Measurements from ENCODE around the gene WDR44.
"Not testable (repeated sequence)": the region's sequence is repeated elsewhere in the genome, so short reads cannot be mapped to it uniquely, and the experiment has no call there.

WDR44 gene

DNA sequence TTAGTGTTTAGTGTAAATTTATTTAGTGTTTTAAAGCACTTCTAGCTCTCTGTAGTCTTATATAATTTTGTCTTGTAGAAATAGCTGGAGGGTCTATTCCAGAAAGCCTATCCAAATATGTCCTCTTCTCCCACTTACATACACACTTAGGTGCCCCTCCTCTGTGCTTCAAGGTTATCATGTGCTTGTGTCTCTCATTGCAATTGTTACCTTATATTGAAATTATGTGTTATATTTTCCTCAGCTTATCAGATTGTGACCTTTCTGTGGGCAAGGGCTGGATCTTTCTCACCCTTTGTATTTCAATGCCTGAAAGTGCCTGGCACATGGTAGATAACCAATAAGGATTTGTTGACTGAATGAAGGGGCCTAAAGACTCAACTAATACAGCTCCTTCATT lies 18.4 kb downstream of the WDR44 start:
- DNase-seq, result no peak

DNA sequence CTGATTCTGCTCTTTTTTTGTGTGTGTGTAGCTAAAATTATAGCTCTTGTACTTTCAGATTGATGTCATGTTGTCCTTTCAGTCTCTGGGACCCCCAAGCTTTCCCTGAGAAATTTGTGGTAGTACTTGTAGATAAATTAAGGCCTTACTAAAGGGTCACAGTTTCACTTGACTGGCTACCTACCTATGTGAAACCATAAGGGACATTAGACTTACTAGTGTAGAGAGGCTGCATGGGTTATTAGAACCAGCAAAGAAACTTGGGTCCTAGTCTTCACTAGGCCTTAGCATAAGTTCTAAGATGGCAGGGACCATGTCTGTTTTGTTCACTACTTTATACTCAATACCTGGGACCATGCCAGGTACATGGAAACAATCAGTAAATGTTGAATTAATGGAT lies 21.4 kb downstream of the WDR44 start:
- no peak for DNase-seq

DNA sequence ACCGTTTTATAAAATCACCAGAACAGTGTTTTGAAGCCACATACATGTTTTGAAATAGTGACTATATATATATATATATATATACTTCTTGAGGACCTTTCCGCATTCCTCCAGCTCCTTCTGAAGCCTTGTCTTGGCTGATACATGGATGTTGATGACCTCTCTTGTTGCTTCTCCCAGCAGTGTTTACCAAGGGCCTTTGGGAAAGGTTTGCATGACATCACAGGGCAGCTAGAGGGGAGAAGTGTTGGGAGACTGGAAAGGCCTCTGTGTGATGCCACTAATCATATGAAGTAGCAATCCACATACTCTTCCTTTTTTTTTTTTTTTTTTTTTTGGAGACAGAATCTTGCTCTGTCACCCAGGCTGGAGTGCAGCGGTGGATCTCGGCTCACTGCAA lies 22.5 kb downstream of the WDR44 start:
- no peak for DNase-seq

DNA sequence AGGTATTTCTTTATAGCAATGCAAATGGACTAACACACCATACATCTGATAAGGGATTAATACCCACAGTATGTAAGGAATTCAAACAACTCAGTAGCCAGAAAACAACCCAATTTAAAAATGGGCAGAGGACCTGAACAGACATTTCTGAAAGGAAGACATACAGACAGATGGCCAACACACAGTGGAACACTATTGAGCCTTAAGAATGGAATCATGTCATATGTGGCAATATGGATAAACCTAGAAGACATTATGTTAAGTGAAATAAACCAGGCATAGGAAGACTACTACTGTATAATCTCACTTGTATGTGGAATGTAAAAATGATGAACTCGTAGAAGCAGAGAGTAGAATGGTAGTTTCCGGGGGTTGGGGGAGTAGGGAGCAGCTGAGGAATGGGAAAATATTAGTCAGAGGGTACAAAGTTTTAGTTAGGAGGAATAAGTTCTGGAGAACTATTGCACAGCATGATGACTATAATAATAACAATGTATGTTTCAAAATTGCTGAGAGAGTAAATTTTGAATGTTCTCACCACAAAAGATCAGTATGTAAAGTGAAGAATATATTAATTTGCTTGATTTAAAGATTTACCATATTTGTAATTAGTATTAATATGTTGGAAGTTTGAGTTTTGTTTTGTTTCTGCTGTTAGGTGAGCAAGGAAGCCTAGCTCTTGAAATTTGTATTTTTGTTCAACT lies 25.2 kb downstream of the WDR44 start:
- no peak for DNase-seq

DNA sequence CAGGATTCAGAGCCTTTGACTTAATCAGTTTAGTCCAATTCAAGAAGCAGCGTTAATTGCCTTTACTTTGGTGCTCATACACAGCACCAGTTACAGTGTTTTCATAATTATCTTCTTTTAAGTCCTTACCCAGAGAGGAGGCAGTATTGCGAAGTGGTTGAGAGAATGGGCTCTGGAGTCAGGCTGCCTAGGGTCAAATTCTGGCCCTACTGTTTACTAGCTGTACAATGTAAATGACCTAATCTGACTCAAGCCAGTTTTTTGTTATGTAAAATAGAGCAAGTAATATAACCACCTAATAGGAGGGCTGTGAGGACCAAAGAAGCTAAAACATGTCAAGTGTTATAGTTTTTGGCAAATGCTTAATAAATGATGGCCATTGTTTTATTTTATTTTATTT lies 27.6 kb downstream of the WDR44 start:
- no peak for DNase-seq

DNA sequence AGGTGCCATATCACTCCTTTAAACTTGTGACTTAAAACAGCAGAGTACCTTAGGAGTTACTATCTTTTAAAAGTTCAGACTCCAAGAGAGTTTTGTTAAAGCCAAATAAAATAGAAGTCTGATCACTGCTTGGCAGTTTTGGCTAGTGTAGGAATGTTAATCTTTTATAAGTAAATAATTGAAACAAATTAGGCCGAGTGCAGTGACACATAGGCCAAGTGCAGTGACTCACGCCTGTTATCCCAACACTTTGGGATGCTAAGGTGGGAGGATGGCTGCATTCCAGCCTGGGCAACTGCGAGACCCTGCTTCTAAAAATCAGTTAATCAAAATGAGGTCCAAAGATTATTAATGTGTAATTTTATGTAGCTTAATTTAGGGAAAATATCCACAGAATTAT lies 37.2 kb downstream of the WDR44 start:
- no peak for DNase-seq

DNA sequence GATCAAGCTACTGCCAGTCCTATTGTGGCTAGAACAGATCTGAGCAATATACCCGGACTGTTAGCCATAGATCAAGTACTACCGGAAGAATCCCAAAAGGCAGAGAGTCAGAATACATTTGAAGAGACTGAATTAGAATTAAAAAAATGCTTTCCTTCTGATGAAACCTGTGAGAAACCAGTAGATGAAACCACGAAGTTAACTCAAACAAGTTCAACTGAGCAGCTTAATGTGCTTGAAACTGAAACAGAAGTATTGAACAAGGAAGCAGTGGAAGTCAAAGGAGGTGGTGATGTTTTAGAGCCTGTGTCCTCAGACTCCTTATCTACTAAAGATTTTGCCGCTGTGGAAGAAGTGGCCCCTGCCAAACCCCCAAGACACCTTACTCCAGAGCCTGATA lies 46.8 kb downstream of the WDR44 start:
- DNase-seq, result no peak

DNA sequence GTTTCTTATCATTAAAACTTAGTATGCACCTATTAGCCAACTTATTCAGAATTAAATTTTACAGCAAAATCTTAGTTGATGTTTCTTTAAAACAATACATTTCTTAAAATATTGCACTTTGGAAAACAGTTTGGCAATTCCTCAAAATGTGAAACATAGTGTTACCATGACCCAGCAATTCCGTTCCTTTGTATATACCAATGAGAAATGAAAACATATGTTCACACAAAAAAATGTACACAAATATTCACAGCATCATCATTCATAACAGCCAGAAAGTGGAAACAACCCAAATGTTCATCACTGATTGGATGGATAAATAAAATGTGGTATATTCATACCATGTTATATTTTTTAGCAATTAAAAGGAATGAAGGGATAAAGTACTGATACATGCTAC lies 50.2 kb downstream of the WDR44 start:
- DNase-seq, result no peak

DNA sequence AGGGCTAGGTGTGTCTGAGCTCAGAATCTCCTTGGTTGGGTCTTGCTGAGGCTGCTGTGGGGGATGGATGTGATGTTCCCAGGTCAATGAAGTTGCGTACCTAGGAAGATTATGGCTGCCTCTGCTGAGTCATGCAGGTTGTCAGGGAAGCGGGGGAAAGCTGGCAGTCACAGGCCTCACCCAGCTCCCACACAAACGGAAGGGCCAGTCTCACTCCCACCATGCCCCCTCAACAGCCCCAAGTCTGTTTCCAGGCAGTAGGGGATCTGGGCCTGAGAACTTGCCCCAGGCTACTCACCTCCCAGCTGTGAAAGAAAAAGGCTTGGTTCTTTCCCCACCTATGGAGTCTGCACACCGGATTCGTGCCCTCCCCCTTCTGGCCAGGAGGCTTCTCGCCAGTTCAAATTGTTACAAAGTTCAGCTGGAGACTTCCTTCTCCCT lies 72.9 kb downstream of the WDR44 start:
- no peak for DNase-seq

DNA sequence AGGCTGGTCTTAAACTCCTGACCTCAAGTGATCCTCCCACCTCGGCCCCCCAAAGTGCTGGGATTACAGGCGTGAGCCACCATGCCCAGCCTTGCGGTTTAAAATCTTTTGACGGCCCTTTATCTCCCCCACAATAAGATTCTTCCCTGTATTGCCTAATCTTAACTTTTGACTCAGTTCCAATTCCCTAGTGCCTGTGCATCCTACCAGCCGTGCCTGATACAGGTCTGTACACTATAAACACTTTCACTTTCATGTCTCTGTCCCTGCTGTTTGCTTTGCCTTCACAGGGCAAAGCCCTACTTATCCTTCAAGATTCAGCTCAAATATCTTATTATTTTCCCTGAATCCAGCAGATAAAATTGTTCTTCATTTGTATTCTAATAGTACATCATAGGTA lies 74.6 kb downstream of the WDR44 start:
- no peak for DNase-seq

DNA sequence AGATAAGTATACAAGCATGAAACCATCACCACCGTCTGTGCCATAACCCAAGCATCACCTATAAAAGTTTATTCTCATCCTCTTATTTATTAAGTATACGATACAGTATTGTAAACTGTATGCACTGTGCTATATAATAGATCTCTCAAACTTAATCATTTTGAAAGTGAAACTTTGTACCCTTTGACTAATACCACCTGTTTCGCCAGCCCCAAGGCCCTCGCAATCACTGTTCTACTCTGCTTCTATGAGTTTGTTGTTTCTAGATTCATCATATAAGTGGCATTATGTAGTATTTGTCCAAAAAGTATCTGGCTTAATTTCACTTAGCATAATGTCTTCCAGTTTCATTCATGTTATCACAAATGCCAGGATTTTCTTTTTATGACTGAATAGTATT lies 77.7 kb downstream of the WDR44 start:
- DNase-seq, result no peak

DNA sequence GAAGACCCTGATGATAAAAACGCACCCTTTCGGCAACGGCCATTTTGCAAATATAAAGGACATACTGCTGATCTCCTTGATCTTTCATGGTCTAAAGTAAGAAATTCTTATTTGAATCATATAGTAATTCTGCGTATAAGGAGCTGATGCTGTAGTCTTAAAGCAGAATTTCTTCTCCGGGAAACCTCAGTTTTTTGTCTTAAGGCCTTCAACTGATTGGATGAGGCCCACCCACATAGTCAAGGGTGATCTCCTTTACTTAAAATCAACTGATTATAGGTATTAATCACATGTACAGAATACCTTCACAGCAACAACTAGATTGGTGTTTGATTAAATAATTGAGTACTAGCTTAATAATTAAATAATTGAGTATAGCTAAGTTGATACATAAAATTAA lies 86.9 kb downstream of the WDR44 start:
- DNase-seq, result no peak

DNA sequence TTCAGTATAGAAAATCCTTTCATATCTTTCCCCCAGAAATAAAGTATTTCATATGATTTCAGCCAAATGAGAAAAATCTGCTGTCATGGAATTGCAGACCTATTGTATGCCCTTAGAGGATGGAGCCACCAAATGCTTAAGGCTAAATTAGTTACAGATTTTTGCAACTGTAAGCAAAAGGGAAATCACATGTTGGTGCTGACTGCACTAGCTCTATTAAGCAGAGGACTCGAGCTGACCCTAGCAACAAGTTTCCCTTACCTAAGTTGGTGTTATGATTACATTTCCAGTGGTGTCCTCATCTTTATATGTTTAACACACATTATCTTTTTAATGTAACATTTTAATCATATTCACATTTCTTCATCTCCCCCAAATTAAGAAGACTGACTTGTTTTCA lies 91.4 kb downstream of the WDR44 start:
- no peak for DNase-seq

DNA sequence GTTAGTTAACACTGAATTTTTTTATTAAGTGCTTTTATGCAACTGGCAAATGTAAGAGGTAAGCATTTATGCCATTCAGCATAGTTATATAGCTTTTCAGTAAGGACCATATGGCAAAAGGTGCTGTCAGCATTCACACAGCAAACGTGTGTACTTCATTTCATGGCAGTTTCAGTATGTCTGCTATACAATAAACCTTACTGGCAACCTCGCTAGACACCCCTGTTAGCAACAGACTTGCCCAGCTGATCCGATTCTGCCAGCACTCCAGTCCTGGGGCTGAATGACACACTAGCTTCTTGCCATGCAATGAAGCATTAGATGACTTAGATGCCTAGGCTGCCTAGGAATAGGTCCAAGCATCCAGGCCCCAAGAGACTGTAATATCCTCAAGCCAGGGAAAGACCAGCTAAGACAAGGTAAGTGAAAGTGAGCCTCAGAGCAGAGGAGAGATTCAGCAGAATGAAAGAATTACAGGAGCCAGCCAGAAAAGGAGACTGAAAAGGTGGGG lies 102.4 kb downstream of the WDR44 start:
- no peak for DNase-seq

DNA sequence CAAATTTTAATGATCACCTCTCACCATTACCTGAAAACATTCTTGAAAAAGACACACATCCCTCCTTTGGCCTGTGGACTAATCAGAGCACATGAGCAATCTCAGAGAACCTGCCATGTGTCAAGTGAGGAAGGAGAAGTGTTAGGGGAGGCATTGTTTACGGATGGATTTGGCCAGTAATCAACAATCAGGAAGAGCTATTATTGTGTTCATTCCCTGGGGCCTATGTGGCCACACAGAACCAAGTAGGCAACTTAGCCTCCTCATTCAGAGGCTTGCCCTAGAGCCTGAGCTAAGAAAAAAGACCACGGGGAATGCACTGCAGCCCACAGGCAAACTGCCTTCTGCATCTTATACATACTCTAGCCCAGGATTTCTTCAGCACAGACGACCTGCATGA lies 109.1 kb downstream of the WDR44 start:
- DNase-seq, result no peak

DNA sequence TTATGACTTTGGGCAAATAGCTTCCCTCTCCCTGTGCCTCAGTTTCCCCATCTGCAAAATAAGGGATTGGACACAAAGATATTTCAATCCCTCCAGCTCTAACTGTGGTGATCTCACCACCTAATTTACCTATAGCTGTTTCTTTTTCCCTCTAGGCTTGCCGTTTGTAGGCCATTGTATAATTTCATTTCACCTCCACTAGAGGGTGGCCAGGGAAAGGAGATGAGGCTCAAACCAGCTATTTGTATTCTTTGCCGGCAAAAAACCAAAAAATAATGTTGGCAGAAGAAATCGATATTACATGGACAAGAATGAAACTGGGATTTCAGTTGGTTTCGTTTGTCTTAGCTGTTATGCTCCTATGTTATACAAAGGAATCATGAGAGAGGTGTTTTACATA lies 113.6 kb downstream of the WDR44 start:
- DNase-seq, result peak; percentile 20

DNA sequence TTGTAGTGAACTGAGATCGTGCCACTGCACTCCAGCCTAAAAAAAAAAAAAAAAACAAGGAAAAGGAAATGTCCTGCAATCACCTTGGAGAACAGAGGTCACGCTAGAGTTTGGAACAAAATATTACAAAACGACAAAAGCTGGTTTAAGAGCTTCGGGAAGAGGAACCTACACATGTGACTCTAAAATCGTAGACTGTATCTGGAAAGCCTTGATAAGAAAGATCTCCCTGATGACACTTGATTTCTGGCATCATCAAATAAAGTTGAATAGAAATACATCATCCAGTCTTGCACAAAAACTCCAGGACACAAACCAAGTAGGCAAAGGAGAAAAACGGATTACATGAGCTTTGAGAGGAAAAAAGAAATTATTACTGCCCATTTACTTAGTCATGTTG lies 118.6 kb downstream of the WDR44 start:
- DNase-seq, result no peak

DNA sequence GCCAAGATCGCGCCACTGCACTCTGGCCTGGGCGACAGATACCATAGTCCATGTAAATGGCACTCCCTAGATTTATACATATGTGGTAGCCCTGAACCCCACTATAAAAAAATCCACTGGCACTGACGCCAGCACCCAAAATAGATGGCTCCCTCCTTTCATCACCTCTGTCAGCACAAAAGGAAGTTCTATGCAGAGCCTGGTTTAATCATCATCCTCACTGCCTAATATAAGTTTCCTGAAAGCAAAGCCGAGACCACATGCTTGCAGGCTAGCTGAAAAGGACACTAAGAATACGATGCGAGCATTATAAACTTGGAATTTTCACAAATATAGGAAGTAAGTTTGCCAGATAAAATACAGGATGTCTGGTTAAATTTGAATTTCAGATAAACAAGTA lies 122.2 kb downstream of the WDR44 start:
- no peak for DNase-seq

DNA sequence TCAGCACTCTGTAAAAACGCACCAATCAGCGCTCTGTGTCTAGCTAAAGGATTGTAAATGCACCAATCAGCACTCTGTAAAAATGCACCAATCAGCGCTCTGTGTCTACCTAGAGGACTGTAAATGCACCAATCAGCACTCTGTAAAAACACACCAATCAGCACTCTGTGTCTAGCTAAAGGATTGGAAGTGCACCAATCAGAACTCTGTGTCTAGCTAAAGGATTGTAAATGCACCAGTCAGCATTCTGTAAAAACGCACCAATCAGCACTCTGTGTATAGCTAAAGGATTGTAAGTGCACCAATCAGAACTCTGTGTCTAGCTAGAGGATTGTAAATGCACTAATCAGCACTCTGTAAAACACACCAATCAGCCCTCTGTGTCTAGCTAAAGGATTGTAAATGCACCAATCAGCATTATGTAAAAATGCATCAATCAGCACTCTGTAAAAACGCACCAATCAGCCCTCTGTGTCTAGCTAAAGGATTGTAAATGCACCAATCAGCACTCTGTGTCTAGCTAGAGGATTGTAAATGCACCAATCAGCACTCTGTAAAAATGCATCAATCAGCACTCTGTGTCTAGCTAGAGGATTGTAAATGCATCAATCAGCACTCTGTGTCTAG lies 124.9 kb downstream of the WDR44 start:
- not testable (repeated sequence) for DNase-seq

DNA sequence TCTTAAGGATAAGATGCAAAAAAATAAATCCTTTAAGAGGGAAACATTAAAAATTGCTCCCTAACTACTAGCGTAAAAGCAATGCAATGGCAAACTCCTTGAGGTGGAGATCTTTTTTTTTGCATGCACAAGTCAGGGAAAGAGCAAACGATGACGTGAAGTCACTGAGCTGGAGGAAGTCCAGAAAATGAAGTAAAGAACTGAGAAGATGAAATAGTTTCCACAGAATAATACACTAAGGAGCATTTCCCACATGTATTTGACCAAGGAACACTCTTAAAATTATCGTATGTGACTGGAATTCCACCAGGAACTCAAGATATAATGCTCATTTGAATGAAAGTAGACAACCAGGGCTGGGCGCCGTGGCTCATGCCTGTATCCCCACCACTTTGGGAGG lies 128.7 kb downstream of the WDR44 start:
- no peak for DNase-seq

DNA sequence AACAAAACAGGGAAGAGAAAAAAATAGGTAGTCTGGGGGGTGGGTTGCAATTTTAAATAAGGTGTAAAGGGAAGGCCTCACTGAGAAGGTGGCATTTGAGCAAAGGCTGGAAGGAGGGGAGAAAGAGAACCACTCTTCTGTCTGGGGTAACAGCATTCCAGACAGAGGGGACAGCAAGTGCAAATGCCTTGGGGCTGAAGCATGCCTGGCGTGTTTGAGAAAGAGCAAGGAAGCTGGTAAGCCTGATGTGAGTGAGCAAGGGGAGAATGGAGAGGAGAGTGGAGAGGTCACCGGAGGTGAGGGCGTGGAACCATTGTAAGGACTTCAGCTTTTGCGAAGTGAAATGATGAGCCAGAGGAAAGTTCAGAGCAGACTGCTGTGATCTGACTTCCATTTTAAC lies 130.0 kb downstream of the WDR44 start:
- DNase-seq, result no peak

DNA sequence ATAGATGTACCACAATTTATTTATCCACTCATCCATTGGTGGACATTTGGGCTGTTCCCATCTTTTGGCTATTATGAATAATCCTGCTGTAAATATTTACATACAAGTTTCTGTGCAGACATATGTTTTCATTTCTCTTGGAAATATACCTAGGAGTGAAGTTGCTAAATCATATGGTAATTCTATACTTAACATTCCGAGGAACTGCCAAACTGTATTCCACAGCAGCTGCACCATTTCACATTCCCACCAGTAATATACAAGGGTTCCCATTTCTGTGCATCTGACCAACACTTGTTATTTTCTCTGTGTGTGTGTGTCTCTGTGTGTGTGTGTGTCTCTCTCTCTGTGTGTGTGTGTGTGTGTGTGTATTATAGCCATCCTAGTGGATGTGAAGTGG lies 134.3 kb downstream of the WDR44 start:
- DNase-seq, result no peak

DNA sequence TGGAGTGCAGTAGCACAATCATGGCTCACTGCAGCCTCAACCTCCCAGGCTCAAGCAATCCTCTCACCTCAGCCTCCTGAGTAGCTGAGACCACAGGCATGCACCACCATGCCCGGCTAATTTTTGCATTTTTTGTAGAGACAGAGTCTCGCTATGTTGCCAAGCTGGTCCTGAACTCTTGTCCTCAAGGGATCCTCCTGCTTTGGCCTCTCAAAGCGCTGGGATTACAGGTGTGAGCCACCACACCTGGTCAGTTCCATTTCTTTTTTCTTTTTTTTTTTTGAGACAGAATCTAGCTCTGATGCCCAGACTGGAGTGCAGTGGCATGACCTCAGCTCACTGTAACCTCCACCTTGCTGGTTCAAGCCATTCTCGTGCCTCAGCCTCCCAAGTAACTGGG lies 136.5 kb downstream of the WDR44 start:
- not testable (repeated sequence) for DNase-seq

DNA sequence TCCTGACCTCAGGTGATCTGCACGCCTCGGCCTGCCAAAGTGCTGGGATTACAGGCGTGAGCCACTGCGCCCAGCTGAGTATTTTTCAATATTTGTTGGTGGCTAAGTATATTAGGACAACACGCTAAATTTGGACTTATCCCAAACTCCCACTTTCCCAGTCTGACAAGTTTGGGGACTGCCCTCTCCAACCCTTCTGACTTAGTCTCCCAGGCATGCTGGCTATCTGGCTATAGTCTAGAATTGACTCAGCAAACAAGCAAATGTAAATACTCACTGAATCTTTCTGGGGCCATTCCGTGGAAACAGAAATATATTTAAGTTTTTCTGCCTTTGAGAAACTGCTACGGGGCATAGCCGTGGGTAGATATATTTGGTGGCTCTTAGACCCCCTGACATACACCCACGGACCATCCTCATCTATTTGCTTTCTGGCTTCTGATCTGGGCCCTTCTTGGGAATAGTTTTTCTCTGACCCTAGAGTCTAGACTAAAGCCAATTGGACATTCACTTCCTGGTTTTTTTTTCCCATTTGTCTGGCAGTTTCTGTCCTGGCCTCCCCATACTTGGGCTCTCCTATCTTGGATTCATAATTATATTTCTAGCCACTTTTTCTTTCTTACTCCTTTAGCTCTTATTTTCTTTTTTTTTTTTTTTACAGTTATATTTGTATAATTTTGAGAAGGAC lies 138.5 kb downstream of the WDR44 start:
- no peak for DNase-seq

Data from CD4-positive, alpha-beta T cell treated with Interleukin-4 for 4 hours (primary cell).